Stimulated activated CD4-positive, alpha-beta T cell treated with anti-CD3 and anti-CD28 coated beads, Interleukin-1b, Interleukin-23, amount 100 ng/mL, for 24 hours (primary cell): ENCODE results near the gene GTPBP4.
"Not testable (repeated sequence)": the region's sequence is repeated elsewhere in the genome, so short reads cannot be mapped to it uniquely, and the experiment has no call there.

ENCODE experiments used
- DNase-seq, 4 experiments: peaks; one replicate each; pipeline ENCODE4 v3.0.0-alpha.2; 2020; ENCODE audit warnings: low read depth in 4 of 4, low spot score in 1 of 4

Gene GTPBP4

DNA sequence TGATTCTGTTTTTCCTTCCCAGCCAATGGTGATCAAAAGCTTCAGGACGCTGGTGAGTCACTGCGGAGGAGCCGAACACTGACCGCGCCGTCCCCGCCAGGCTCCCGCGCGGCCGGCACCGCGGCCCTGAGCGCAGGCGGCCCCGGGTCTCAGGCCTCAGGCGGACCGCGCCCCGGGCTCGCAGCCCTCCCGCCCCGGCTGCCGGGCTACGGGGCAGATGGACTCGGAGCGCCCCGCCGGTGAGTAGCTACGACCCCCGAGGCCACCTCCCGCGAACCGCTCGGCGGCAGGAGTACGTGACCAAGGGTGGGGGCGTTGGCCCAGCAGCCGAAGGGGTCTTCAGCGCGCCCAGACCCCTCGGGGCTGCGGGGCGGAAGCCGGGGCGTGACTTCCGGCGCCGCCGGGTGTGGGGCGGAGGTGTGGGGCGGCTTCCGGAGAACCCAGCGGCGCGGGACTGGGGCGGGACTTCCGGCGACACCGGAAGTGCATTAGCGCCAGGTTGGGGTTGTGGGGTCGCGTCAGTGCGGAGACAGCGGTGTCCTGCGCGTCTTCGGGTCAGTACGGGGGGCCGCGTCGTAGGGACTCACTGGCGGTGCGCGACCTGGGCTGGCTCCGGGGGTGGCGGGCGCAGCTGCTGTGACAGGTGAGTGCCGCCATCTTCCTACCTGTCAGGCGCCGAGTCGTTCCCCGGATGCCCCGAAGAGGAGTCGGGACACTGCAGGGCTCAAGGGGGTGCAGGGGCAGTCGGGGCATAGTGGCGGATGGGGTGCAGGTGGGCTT lies 68.3 kb downstream of the GTPBP4 start, which contains the start of gene WDR37:
Gene WDR37 (plus strand): TSS at position 60 of the 780 bp plus-strand sequence. CDS start 15,771 bp downstream, outside the sequence.
- peak; percentile 75 to 83 (median 81) for DNase-seq

DNA sequence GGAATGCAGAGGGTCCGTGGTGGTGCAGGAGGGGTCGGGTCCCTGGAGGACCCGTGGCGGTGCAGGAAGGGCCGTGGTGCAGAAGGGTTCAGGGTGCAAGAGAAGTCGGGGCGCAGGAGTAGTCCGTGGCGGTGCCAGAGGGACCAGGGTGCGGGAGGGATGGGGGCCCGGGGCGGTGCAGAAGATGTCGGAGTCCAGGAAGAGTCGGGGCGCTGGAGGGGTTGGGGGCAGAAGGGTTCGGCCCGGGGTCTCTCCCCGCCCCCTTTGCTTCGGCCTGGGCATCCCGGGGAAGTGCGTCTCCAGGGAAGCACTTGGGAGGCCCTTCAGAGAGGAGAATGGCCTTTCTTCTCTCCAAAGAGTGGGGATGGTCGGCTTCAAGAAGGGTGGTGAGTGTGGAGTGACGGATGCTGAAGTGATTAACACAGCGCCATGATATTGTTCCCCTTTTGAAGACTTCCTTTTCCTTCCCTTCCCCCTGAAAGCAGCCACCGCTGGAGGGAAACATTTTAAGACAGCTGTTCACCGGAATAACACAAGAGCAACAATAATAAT lies 68.9 kb downstream of the GTPBP4 start:
- no peak for DNase-seq

DNA sequence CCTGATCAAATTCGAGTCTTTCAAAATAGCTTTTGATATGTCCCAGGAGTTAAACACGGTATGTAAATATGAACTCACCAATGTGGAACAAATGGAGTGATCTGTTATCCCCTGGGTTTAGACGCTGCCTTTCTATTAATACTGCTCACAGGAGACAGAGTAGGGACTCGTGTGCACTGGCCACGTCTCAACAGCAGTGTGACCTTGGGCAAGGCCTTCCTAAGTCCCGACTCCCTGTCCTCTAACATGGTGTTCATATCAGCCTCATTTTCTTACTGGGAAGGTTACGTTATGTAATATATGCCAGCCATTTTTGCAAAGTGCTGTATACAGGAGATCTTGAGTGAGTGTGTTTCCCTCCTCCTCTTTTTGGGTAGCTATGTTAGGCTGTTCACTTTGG lies 69.8 kb downstream of the GTPBP4 start:
- DNase-seq, result no peak

DNA sequence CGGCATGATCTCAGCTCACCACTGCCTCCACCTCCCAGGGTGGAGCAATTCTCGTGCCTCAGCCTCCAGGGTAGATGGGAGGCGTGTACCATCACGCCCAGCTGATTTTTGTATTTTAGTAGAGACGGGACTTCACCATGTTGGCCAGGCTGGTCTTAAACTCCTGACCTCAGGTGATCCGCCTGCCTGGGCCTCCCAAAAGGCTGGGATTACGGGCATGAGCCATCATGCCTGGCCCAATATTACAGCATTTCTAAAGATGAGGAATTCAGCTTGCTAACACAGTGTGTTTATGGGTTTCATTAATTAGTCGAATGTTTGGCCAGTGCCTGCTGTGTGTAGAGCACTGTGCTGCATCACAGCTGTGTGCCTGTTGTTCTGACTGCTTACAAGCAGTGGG lies 71.7 kb downstream of the GTPBP4 start:
- DNase-seq, result no peak

DNA sequence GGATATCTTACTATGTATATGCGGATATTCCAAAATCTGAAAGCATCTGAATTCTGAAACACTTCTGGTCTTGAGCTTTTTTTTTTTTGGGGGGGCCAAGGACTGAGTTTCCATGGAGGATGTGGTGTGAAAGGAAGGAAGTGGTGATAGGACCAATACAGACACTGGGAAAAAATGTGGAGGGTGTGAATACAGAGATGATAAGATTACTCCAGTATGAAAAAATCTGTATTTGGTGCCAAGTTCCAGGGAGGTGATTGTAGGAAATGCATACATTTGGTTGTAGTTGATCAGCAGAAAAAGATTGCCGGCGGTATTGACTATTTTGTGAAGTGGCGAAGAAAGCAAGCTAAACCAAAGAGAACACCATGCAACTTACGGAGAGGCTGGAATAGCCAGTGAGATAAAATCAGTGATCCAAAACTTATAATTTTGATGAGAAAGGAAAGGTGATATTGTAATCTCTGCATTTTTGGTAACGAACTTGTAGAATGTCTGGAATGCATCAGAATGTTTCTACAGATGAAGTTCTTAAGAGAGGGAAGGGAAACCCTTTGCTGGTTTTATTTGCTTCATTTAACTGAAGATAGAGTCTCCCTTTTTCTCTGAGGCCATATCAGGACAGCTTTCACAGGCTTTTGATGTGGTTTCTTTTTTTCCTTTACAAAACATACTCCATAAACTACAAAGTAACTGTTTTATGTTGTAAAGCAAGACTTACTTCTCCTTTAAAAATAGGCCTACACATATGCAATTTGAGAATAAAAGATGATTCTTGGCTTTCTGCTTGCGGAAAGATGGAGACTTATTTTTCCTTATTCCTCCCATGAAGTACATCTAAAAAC lies 73.9 kb downstream of the GTPBP4 start:
- no peak for DNase-seq

DNA sequence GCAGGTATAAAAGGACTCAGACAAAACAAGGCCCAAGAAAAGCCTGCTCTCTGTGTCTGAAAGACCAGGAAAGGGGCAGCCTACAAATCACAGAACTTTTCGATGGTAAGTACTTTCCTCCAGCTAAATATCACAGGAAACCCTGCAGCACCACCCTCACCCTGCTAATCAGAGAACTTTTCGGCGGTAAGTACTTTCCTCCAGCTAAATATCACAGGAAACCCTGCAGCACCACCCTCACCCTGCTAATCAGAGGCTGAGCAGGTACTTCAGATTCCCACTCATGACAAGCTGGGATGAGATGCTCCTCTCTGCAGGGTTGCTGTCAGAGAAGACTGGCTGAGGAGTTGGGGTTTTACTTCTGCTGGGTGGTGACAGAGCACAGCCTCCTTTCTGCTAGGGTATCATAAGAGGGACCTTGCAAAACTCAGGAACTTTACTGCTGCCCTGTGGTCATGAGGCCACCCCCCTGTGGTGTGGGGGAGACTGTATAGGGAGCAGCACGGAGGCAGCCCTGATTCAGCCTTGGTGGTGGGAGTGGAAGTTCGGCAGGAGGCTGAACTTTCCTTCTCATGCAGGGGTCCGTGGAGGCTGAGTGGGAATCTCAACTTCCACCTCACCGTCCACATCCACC lies 75.1 kb downstream of the GTPBP4 start:
- DNase-seq, result no peak

DNA sequence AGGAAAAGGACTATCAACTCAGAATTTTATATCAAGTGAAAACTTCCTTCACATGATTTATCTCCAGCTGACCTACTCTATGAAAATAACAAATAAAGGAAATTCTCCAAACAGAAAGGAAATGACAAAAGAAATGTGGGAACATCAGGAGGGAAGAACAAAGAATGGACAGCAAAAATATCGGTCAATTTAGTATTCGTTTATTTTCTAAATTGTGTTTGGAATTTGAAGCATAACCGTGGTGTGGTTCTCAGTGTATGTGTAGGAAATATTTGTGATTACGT lies 76.7 kb downstream of the GTPBP4 start:
- DNase-seq, result no peak

DNA sequence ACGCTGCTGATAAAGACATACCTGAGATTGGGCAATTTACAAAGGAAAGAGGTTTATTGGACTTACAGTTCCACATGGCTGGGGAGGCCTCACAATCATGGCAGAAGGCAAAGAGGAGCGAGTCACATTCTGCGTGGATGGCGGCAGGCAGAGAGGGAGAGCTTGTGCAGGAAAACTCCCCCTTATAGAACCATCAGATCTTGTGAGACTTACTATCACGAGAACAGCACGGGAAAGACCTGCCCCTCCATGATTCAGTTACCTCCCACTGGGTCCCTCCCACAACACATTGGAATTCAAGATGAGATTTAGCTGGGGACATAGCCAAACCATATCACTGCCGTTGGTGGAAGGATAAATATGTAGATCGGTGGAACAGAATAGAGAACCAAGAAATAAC lies 78.5 kb downstream of the GTPBP4 start:
- DNase-seq, result not testable (repeated sequence)

DNA sequence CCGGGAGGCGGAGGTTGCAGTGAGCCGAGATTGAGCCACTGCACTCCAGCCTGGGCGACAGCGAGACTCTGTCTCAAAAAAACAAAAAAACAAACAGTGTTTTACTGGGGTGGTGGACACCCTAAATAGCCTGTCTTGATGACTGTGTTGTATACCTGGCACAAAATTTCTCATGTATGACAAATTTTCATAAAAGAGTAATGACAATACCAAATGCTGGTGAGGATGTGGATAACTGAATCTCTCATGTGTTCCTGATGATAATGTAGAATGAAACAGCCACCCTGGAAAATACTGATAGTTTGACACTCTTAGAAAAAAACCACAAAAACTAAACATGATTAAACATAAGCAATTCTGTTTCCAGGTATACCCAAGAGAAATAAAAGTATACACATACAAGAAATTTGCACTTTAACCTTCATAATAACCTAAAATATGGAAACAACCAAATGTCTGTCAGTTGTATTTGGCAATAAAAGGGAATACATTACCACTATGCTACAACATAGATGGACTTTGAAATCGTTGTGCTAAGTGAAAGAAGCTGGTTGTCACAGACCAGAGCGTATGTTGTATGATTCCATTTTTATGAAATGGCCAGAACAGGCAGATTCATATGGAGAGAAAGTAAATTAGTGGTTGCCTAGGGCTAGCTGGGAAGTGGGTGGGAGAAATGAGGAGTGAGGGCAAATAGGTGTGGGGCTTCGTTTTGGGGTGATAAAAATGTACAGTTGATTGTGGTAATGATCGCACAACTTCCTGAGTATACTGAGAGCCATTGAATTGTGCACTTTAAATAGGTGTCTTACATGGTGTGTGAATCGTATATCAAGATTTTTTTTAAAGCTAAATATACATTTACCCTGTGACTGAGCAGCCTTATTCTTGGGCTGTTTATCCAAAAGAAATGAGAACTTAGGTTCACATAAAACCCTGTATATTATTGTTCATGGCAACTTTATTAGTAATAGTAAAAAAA lies 80.4 kb downstream of the GTPBP4 start:
- no peak for DNase-seq
